Mammary epithelial cell (primary cell): ENCODE results near the gene MYH10.

Source experiments
- EZH2 ChIP-seq: IDR thresholded peaks from 2 replicates; pipeline ENCODE4 v1.6.1; 2012; ENCODE audit warnings: low read length, inconsistent platforms, borderline replicate concordance
- TF ChIP-seq, protein P1 (sequence below), 2 donors: IDR thresholded peaks in 1 of 2; conservative IDR thresholded peaks in 1 of 2; 2 replicates each; pipeline ENCODE4 v1.5.1; 2011 to 2012; ENCODE audit warnings: inconsistent platforms in 2 of 2, low read length in 2 of 2, mild to moderate bottlenecking in 2 of 2, control low read depth in 1 of 2, low read depth in 1 of 2; ENCODE audit not compliant: insufficient read depth in 1 of 2; ENCODE audit errors: extremely low read depth in 1 of 2

DNA sequence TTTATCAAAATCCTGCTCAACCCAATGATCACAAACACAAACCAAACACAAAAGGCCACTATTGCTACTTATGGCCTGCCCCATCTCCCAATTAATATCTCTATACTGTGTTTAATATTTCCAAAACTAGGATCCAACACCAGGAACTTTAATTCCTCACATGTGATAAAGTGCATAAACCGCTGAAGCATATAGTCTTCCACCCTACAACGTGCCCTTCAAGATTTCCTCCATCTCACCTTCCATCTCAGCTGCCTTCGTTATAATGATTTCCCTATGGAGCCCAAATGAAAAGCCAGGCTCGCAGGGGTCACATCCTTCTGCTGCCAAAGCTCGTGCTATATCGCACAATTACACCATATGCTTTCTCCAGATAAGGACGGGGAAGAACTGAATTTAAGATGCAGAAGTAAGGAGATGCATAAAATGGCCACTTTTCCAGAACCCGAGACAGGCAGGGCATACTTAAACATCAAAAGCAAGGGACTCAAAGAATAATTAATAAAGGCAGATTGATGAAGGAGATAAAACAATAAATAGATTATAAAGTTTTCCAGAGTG lies 1.8 kb downstream of the MYH10 start:
- TF ChIP-seq, protein P1, sequence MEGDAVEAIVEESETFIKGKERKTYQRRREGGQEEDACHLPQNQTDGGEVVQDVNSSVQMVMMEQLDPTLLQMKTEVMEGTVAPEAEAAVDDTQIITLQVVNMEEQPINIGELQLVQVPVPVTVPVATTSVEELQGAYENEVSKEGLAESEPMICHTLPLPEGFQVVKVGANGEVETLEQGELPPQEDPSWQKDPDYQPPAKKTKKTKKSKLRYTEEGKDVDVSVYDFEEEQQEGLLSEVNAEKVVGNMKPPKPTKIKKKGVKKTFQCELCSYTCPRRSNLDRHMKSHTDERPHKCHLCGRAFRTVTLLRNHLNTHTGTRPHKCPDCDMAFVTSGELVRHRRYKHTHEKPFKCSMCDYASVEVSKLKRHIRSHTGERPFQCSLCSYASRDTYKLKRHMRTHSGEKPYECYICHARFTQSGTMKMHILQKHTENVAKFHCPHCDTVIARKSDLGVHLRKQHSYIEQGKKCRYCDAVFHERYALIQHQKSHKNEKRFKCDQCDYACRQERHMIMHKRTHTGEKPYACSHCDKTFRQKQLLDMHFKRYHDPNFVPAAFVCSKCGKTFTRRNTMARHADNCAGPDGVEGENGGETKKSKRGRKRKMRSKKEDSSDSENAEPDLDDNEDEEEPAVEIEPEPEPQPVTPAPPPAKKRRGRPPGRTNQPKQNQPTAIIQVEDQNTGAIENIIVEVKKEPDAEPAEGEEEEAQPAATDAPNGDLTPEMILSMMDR (conservative IDR thresholded peaks at IDR 0.05 in 1 of 2, IDR thresholded peaks at IDR 0.05 in 1 of 2; ENCODE audit: extremely low read depth in 1 of 2, insufficient read depth in 1 of 2, low read depth in 1 of 2, low read length in 2 of 2) = no peak
- TF ChIP-seq EZH2 = no peak
